ENCODE measurements around the gene WDR7. TPM values are rescaled to one million over a fixed set of nuclear protein-coding genes. Genes with fewer than 3 reads are reported as not detected.
A peak's percentile ranks its signal among the peaks of the same experiment; 100 is the strongest.

WDR7 gene
- total and polyA plus RNA-seq, 9 of the 15 experiments (the other 6 are each of a cell fraction or from before 2014, with no cell fraction given): 1.4 to 9.4 (median 5.3) TPM

DNA sequence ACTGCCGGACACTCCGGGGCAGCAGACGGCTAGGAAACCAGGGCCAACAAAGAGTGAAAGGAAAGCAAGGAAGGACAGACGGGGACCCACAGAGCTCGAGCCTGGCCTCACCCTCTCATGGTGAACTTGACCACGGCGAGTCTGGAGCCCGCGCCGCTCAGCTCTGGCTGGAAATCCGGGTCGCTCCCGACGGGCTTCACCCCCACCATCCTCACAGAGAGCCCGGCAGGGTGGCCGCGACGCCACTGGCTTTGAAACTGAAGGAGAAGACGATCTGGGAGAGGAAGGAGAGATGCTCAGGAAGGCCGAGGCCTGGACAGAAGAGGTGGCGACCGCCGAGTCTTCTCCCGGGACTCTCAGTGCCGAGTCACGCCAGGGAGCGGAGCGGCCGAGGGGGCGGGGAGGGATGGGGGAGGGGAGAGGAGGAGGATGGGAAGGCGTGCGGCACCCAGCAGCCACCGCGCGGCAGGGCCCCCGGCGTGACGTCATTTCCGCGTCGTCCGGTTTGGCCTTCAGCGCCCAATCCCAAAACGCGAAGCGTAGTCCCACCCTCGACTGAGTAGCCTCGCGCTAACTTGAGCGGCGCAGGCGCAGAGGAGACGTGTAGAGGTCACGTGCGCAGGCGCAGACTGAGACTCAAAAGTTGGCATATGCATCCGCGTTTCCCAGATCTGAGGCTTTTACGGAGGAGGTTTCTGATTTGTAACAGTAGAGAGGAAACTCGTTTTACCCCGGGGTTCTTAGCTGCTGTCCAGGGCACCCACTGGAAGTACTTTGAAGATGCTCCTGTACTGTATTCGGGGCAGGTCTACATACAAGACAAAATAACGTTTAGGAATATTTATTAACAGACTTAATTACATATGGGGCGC is 12.7 kb upstream of the WDR7 start, which contains the start of gene TXNL1 (continued):
- TF ChIP-seq, protein P1, sequence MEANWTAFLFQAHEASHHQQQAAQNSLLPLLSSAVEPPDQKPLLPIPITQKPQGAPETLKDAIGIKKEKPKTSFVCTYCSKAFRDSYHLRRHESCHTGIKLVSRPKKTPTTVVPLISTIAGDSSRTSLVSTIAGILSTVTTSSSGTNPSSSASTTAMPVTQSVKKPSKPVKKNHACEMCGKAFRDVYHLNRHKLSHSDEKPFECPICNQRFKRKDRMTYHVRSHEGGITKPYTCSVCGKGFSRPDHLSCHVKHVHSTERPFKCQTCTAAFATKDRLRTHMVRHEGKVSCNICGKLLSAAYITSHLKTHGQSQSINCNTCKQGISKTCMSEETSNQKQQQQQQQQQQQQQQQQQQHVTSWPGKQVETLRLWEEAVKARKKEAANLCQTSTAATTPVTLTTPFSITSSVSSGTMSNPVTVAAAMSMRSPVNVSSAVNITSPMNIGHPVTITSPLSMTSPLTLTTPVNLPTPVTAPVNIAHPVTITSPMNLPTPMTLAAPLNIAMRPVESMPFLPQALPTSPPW (CRISPR knock-in tag; IDR thresholded peaks at IDR 0.05): peak; percentile 77
- TF ChIP-seq FOXP1 (CRISPR knock-in tag; IDR thresholded peaks at IDR 0.05): no peak
- no peak for TF ChIP-seq ZC3H11A (IDR thresholded peaks at IDR 0.05; ENCODE audit: low read depth, low read length)
- no peak for TF ChIP-seq STAT5B (CRISPR knock-in tag; IDR thresholded peaks at IDR 0.05)
- TF ChIP-seq FOXJ2 (tag; IDR thresholded peaks at IDR 0.05): no peak
- TF ChIP-seq, protein P2, sequence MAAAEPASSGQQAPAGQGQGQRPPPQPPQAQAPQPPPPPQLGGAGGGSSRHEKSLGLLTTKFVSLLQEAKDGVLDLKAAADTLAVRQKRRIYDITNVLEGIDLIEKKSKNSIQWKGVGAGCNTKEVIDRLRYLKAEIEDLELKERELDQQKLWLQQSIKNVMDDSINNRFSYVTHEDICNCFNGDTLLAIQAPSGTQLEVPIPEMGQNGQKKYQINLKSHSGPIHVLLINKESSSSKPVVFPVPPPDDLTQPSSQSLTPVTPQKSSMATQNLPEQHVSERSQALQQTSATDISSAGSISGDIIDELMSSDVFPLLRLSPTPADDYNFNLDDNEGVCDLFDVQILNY (CRISPR knock-in tag; IDR thresholded peaks at IDR 0.05): no peak
- no peak for TF ChIP-seq RFX7 (CRISPR knock-in tag; IDR thresholded peaks at IDR 0.05)
- TF ChIP-seq PRPF4 (IDR thresholded peaks at IDR 0.05; ENCODE audit: insufficient read depth, low read depth, low read length, poor library complexity, severe bottlenecking): peak; percentile 98
- TF ChIP-seq JUN (IDR thresholded peaks at IDR 0.05; ENCODE audit: borderline replicate concordance, low read depth, low read length): peak; percentile 72; the same call in 1 of the 2 replicates
- no peak for TF ChIP-seq JUN (CRISPR knock-in tag; IDR thresholded peaks at IDR 0.05; ENCODE audit: borderline replicate concordance)
- TF ChIP-seq CXXC5 (CRISPR knock-in tag; IDR thresholded peaks at IDR 0.05): peak; percentile 74
- TF ChIP-seq, protein P3, sequence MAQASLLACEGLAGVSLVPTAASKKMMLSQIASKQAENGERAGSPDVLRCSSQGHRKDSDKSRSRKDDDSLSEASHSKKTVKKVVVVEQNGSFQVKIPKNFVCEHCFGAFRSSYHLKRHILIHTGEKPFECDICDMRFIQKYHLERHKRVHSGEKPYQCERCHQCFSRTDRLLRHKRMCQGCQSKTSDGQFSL (CRISPR knock-in tag; IDR thresholded peaks at IDR 0.05): no peak
- TF ChIP-seq, protein P3 (tag; IDR thresholded peaks at IDR 0.05): no peak
- peak in 1 of 2 experiments; percentile 53; a peak in 2 of 4 replicates for TF ChIP-seq HDAC1 (IDR thresholded peaks at IDR 0.05)
- TF ChIP-seq, protein P4, sequence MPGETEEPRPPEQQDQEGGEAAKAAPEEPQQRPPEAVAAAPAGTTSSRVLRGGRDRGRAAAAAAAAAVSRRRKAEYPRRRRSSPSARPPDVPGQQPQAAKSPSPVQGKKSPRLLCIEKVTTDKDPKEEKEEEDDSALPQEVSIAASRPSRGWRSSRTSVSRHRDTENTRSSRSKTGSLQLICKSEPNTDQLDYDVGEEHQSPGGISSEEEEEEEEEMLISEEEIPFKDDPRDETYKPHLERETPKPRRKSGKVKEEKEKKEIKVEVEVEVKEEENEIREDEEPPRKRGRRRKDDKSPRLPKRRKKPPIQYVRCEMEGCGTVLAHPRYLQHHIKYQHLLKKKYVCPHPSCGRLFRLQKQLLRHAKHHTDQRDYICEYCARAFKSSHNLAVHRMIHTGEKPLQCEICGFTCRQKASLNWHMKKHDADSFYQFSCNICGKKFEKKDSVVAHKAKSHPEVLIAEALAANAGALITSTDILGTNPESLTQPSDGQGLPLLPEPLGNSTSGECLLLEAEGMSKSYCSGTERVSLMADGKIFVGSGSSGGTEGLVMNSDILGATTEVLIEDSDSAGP (CRISPR knock-in tag; IDR thresholded peaks at IDR 0.05): no peak
- TF ChIP-seq TOE1 (IDR thresholded peaks at IDR 0.05; ENCODE audit: borderline replicate concordance): peak; percentile 91
- TF ChIP-seq TOE1 (CRISPR knock-in tag; IDR thresholded peaks at IDR 0.05; ENCODE audit: borderline replicate concordance, low read depth): no peak
- peak; percentile 63 for TF ChIP-seq ATF1 (CRISPR knock-in tag; IDR thresholded peaks at IDR 0.05)
- TF ChIP-seq ATF1 (tag; IDR thresholded peaks at IDR 0.05): peak; percentile 96
- peak; percentile 61 for TF ChIP-seq PCBP1 (IDR thresholded peaks at IDR 0.05; ENCODE audit: low read depth, low read length, poor library complexity, severe bottlenecking)
- TF ChIP-seq POLR2AphosphoS2 (IDR thresholded peaks at IDR 0.05; ENCODE audit: low read length): no peak
- no peak for TF ChIP-seq XRCC3 (IDR thresholded peaks at IDR 0.05)
- TF ChIP-seq ASH1L (IDR thresholded peaks at IDR 0.05; ENCODE audit: borderline replicate concordance, low read depth, partially characterized antibody): no peak
- TF ChIP-seq GABPB2 (CRISPR knock-in tag; conservative IDR thresholded peaks at IDR 0.05): no peak
- TF ChIP-seq NUFIP1 (IDR thresholded peaks at IDR 0.05; ENCODE audit: partially characterized antibody): no peak

Data from K562 (cell line).